NCI-H2107 (cell line): ENCODE data around the gene CTDSPL.

Experiments used
- DNase-seq: peaks from one replicate; lab custom pipeline; 2025; lab: John Stamatoyannopoulos, UW

The CTDSPL gene

GRCh38 chr3:37943126-37943525, 81.4 kb downstream of the CTDSPL start:
- DNase-seq = no peak

GRCh38 chr3:37943631-37944314, 82.1 kb downstream of the CTDSPL start:
- no peak for DNase-seq

DNA sequence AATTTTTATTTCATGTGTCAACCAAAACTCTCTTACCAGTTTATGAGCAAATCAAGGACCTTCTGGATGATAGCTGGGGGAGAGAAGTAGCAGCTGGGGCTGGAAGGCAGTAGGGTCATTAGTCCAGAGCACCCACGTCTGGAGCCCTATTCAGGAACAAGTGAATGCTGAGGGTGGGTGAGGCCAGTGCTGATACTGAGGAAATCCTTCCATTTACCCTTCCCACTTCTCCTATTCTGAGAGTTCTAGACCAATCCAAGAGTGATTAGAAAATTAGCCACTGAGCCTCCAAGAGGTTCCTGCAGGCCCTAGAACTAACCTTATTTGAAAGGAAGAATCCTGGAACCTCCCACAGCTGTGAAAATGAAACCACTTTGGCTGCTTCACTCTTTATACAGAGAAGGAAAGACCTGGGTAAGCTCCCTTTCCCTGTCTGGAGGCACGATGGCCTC, 82.7 kb downstream of the CTDSPL start:
- no peak for DNase-seq

GRCh38 chr3:37945156-37945806, 83.6 kb downstream of the CTDSPL start:
- no peak for DNase-seq

GRCh38 chr3:37945807-37946530, 84.3 kb downstream of the CTDSPL start:
- DNase-seq = no peak

DNA sequence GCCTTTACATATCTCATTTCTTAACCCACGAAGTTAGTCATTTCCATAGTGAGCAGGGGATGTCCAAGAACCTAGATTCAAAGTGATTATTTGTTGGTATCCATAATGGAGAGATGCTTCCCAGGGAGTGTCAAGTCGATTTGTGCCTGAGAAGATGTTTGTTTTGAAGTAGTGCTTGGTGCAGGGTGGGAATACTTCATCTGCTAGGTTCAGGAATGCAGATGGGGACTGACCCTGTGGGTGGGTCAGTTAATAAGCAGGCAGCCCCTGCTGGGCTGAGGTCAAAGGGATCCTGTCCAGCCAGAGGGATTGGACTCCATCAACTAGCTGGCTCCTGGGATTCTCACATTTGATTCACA, 84.8 kb downstream of the CTDSPL start:
- DNase-seq = no peak

- DNase-seq = no peak
Measured at GRCh38 chr3:37949866-37950265, 88.2 kb downstream of the CTDSPL start.

DNA sequence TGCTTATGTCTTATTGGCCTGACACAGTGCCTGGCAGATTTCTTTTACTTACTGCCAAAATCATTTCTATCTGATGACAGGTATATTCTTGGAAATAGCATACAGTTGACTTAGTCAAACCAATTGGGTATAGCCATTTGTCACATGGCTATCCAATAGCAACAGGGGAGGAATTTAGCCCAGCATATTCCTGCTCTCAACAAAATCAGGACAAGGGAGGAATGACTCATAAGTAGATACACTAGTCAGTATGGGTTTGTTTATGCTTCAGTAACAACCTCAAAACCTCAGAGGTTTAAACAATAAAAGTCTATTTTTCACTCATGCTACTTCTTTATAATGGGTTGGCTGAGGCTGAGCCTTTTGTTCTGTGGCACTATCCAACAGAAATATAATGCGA, 90.9 kb downstream of the CTDSPL start:
- no peak for DNase-seq

- DNase-seq = no peak
Measured at GRCh38 chr3:37953226-37953625, 91.5 kb downstream of the CTDSPL start.

DNA sequence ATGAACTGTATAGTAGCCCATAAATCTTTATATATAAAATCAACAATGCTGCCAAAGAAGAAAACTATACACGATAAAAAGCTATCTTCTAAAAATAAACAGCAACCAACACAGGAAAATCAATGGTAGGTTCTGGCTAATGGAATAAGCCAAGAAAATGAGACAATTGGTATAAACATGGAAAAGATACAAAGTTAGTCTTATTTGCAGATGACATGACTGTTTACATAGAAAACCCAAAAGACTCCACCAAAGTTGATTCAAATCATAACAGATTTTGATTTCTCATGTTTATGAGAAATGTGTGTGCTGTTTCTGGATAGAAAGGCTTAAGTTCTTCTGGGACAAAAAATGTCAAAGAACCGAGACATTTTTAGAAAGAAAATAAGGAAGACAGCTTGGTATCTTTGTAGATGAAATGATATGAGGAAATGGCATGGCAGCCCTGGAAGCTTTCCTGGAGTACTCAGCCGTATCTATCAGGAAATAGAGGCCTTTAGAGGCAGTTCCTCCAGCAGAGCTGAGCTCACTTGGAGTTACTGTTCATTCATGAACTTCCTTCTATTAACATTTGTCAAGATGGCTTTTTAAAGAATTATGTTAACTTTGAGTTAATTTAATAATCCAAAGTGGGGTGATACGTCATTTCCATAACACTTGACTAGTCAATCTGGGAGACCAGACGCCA, 92.2 kb downstream of the CTDSPL start:
- no peak for DNase-seq

DNA sequence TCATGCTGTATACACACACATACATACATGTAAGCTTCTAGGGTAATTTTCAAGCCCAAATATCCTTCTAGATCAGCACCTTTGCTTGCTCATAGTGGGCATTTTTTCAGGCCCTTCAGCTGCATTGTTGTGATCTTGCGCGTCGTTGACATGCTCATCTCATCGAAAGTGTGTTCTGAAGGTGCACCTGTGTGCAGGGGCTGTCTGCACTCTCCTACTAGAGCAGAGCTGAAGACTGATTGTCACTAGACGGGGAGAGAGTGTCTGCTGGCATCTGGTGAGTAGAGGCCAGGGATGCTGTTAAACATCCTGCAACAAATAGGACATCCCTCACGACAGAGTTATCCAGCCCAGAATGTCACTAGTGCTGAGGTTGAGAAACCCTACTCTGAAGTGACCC, 93.2 kb downstream of the CTDSPL start:
- no peak for DNase-seq

DNA sequence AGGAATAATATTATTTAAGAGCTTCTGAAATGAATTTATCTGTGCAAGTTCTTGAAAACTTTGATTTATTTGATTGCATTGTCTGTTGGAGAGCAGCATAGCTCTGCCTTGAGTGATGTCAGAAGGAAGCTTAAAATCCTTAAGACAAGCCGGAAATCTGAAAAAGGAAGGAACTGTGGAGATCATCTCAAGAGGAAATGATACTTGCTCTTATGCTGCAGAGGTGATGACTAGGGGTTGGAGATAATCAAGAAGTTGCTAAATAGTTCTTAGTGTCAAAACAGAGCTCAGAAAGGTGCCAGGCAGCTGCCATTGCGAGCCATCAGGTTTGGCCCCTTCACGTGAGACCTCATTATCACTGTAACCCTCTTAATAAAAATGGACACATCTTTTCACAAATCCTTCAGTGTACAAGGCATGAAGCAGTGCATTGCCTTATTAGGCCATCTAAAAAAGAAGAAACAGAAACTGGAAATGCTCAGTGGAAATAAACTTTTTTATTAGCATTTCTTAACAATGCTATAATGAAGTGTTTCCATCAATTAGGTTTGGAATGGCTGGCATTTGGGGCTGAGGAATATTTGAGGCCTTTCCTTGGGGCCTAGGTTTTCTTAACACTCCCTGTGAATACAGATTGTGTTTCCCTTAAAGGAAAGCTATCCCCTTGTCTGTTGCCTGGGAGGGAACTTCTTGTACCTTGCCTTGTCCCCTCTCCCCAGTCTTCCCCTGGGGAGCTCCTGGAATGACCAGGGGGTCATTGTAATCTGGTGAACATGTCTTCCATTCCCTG, 94.4 kb downstream of the CTDSPL start:
- DNase-seq = no peak

DNA sequence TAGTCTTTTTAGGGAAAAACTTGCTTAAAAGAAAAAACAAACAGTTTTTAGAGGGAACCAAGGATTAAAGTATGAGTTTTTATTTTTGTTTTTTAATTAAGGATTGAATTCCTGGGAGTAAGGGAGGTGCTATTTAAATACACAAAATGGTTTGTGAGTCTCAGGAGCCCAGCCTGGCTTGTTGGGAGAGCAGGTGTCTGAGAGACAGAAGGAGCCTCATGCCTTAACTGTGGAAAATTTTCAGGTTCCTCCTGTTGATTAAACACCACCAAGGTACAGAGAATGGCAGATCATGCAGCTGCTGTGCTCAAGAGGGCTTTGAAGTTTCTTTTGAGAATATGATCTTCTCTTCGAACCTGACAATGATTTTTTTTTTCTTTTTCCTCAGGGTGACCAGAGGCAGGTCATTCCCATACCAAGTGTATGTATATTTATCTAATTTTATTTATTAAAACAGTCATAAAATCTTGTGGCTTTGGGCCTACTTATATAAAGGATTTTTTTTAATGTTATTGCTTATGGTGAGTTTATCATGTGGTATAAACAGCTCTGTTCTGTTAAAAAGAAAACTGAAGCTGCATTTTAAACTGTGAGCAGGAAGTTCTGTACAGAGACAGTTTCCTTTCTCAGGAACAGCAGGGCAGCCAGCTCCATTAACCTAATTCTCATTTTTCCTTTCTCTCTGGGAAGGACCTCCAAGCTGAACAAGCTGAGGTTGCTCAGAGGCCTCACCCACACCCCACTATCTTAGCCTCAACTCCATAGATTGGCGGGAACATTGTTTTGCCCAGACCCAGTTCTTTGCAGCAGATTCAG, 95.3 kb downstream of the CTDSPL start:
- DNase-seq = no peak

DNA sequence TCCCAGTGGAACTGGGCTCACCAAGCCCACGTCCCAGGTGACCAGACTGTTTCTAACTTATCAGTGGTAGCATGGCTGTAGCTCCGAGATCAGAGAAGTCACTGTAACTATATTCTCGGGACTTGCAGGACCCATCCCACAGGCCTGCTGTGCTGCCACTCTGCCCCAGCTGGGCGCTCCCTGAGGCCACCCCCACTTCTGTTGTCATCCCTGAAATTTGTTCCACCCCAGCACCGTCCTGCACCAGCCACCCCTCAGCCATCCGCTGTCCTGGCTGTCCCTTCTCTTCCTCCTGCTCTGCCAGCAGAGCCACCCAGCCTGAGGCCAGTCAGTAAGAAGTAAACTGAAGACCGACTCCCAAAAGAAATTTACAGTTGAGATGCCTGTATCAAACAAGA, 95.9 kb downstream of the CTDSPL start:
- DNase-seq = no peak

- DNase-seq = no peak
Measured at GRCh38 chr3:37961622-37962431, 100.1 kb downstream of the CTDSPL start.

DNA sequence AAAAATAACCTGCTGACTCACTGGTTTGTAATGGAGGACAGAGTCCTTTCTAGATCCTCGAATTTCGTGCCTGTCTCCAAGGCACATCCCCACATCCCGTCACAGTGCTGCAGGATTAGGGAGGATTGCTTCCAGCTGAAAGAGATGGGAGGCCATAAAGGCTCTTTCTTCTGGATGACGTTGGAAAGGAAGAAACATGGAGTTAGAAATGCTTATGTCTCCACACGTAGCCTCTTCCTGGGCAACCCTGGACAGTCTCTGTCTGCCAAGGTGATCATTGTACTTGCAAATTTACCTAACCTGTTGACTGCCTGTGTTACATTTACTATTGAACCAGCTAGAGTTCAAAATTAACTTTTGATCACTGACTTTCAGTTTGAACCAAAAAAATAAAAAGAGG, 101.3 kb downstream of the CTDSPL start:
- DNase-seq = no peak

- no peak for DNase-seq
Measured at GRCh38 chr3:37963635-37964034, 102.0 kb downstream of the CTDSPL start.

- no peak for DNase-seq
Measured at GRCh38 chr3:37964146-37964545, 102.5 kb downstream of the CTDSPL start.

DNA sequence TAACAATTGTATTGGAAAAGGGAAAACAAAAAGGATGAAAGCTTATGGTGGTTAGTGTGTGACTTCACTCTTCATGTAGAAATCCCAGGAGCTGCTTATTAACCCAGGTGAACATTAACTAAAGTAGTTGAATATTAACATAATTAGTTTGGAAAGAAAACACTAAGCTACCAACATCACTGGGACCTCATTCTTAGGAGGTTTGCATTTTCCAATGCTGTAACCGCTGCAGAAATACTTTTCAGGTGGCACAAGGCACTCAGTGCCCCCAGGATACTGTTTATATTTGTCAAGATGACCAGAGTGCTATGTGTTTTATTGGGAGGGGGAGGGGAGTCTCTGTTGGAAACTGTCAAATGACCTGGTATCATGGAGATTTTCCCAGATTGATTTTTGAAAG, 103.0 kb downstream of the CTDSPL start:
- DNase-seq = no peak

DNA sequence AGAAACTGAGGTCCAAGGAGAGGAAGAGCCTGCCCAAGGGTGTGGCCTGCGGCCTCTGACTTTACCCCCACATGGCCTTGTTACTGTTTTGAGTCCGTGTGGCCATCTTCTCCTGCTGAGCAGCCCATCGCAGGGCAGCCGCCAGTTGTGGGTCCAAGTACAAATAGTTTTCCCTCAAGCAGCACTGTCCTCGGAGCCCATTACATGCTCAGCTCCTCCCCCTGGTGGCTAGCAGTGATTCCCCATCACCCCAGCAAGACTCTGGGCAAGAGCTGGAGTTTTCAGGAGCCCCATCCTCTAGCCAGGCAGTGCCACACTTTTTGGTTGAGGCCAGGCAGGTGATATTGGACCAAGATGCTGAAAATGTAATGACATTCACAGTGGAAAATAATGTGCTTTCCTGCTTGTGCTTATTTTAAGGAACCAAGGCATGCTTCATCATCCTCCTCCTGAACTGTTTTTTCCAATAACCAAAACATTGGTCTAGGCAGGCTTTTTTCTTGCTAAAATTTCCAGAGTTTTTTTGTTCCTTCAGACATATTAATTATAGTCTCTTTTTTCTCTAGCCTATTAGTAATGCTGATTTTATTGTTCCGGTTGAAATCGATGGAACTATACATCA, 105.7 kb downstream of the CTDSPL start:
- DNase-seq = no peak
